GM23338 (cell line): ENCODE data around the gene CRYGA. TPM values are rescaled to one million over a fixed set of nuclear protein-coding genes. Genes with fewer than 3 reads are reported as not detected.

Source experiments
- ATAC-seq: fragments of 200-7000 bp; cut with Tn5 transposase; 3 replicates; pipeline ENCODE4 v1.9.1; 2020
- DNase-seq: peaks from one replicate; pipeline ENCODE4 v3.0.0-alpha.2; 2015; ENCODE audit warnings: low spot score
- H2AFZ ChIP-seq: fragments of 200-600 bp; sonication (generic); 2 replicates; pipeline ENCODE4 v1.8.0; 2016; ENCODE audit warnings: antibody characterized with exemption, mild to moderate bottlenecking, moderate library complexity
- H3F3A ChIP-seq: fragments of 200-600 bp; sonication (generic); replicated peaks from 2 replicates; pipeline ENCODE4 v1.8.0; 2017; ENCODE audit warnings: antibody characterized with exemption, mixed run types, low read depth
- H3K27ac ChIP-seq: fragments of 200-600 bp; sonication (generic); 2 replicates; pipeline ENCODE4 v1.6.1; 2016; ENCODE audit warnings: low read depth
- H3K27me3 ChIP-seq: fragments of 200-600 bp; sonication (generic); 2 replicates; pipeline ENCODE4 v1.8.0; 2016; ENCODE audit warnings: mild to moderate bottlenecking, mixed run types, moderate library complexity; ENCODE audit not compliant: insufficient read depth
- H3K36me3 ChIP-seq: fragments of 200-600 bp; sonication (generic); 2 replicates; pipeline ENCODE4 v1.8.0; 2016; ENCODE audit warnings: mild to moderate bottlenecking; ENCODE audit not compliant: insufficient read depth
- H3K4me1 ChIP-seq: fragments of 200-600 bp; sonication (generic); 2 replicates; pipeline ENCODE4 v1.8.0; 2016; ENCODE audit warnings: mild to moderate bottlenecking, moderate library complexity; ENCODE audit not compliant: insufficient read depth
- H3K4me2 ChIP-seq: fragments of 200-600 bp; sonication (generic); 2 replicates; pipeline ENCODE4 v1.7.1; 2017; ENCODE audit warnings: mixed run types
- H3K4me3 ChIP-seq: fragments of 200-600 bp; sonication (generic); 2 replicates; pipeline ENCODE4 v1.6.1; 2016; ENCODE audit warnings: mixed run types
- H3K79me2 ChIP-seq: fragments of 200-600 bp; sonication (generic); replicated peaks from 2 replicates; pipeline ENCODE4 v1.8.0; 2017; ENCODE audit warnings: mild to moderate bottlenecking; ENCODE audit not compliant: insufficient read depth
- H3K9me2 ChIP-seq: fragments of 200-600 bp; sonication (generic); 2 replicates; pipeline ENCODE4 v1.8.0; 2017; ENCODE audit not compliant: insufficient read depth
- H4K20me1 ChIP-seq: fragments of 200-600 bp; sonication (generic); replicated peaks from 2 replicates; pipeline ENCODE4 v1.8.0; 2017; ENCODE audit warnings: mild to moderate bottlenecking; ENCODE audit not compliant: insufficient read depth
- H3K27ac Mint-ChIP-seq: 2 replicates; pipeline ENCODE4 v1.8.0; 2020; ENCODE audit warnings: inconsistent platforms, mild to moderate bottlenecking, moderate library complexity, mixed read lengths
- H3K27me3 Mint-ChIP-seq: 3 replicates; pipeline ENCODE4 v1.8.0; 2022; ENCODE audit warnings: low read depth, mild to moderate bottlenecking, moderate library complexity, mixed read lengths, inconsistent platforms; ENCODE audit not compliant: insufficient read depth, poor library complexity
- H3K36me3 Mint-ChIP-seq: 3 replicates; pipeline ENCODE4 v1.8.0; 2021; ENCODE audit warnings: low read depth, mild to moderate bottlenecking, inconsistent platforms, moderate library complexity, mixed read lengths
- H3K4me1 Mint-ChIP-seq: 3 replicates; pipeline ENCODE4 v1.8.0; 2020; ENCODE audit warnings: mild to moderate bottlenecking, inconsistent platforms, mixed read lengths
- H3K4me3 Mint-ChIP-seq: 3 replicates; pipeline ENCODE4 v1.8.0; 2021; ENCODE audit warnings: moderate library complexity, mild to moderate bottlenecking, inconsistent platforms, mixed read lengths
- H3K9me3 Mint-ChIP-seq: 3 replicates; pipeline ENCODE4 v1.8.0; 2020; ENCODE audit warnings: moderate library complexity, mild to moderate bottlenecking, inconsistent platforms, mixed read lengths
- CREB1 ChIP-seq: fragments of 250-450 bp; sonication (Bioruptor Pico); IDR thresholded peaks from 2 replicates; pipeline ENCODE4 v1.5.0; 2020; ENCODE audit warnings: low read depth, mild to moderate bottlenecking, moderate library complexity
- CTCF ChIP-seq, 2 experiments: fragments of 200-600 bp in 1 of 2; sonication (generic) in 1 of 2; conservative IDR thresholded peaks; 2 replicates each; pipeline versions ENCODE4 v1.5.1 to v1.6.1; 2016 to 2017; ENCODE audit warnings: antibody characterized with exemption in 2 of 2, low read depth in 2 of 2, mild to moderate bottlenecking in 2 of 2, moderate library complexity in 1 of 2
- EZH2phosphoT487 ChIP-seq: fragments of 200-600 bp; sonication (generic); IDR thresholded peaks from one replicate; pipeline ENCODE4 v1.8.1; 2018; ENCODE audit warnings: antibody characterized with exemption; ENCODE audit not compliant: unreplicated experiment
- NANOG ChIP-seq: IDR thresholded peaks from 2 replicates; pipeline ENCODE4 v1.6.1; 2016; ENCODE audit warnings: antibody characterized with exemption, borderline replicate concordance
- POLR2AphosphoS5 ChIP-seq: IDR thresholded peaks from 2 replicates; pipeline ENCODE4 v1.6.1; 2016; ENCODE audit warnings: antibody characterized with exemption, low read depth
- REST ChIP-seq: IDR thresholded peaks from one replicate; pipeline ENCODE4 v1.6.1; 2018; ENCODE audit warnings: antibody characterized with exemption; ENCODE audit not compliant: unreplicated experiment
- STAT1 ChIP-seq: IDR thresholded peaks from one replicate; pipeline ENCODE4 v1.6.1; 2016; ENCODE audit warnings: antibody characterized with exemption; ENCODE audit not compliant: unreplicated experiment
- ZNF114 ChIP-seq: fragments of 250-450 bp; sonication (Bioruptor Pico); IDR thresholded peaks from 2 replicates; pipeline ENCODE4 v1.5.0; 2020; ENCODE audit warnings: mild to moderate bottlenecking, moderate library complexity
- polyA plus RNA-seq: library from polyadenylated mRNA; unstranded; fragments of >200 nt; fragmentation: Nextera tagmentation; extraction: Ambion mirVana; gene quantifications from 2 replicates; pipeline ENCODE4 v1.2.1, GENCODE V29; 2016
- total RNA-seq: library from RNA; depleted of rRNA; stranded (reverse); fragments of >200 nt; shearing (Covaris generic); gene quantifications from 2 replicates; pipeline ENCODE4 v1.2.3, GENCODE V29; 2014
- TF ChIP-seq, protein P1 (sequence below): IDR thresholded peaks from 2 replicates; pipeline ENCODE4 v1.6.1; 2016; ENCODE audit warnings: antibody characterized with exemption

Gene CRYGA
- total and polyA plus RNA-seq, 2 experiments from 2014 or later: not detected

- Histone ChIP-seq H3F3A (no peaks in the 10 kb centered on the region), H4K20me1 (no peaks in the 10 kb centered on the region), H3K9me2 (peaks cover 2% of the 10 kb centered on the region; the same call in 1 of the 2 replicates), H2AFZ (no peak overlapping the region), H3K79me2 (no peaks in the 10 kb centered on the region), H3K36me3 (peaks cover 3% of the 10 kb centered on the region), H3K27me3 (no peaks in the 10 kb centered on the region), H3K4me2 (no peak overlapping the region), H3K4me3 (no peak overlapping the region), H3K27ac (no peak overlapping the region), H3K4me1 (no peaks in the 10 kb centered on the region)
- no peaks in the 10 kb centered on the region for H3K4me1 Mint-ChIP-seq
- no peak for DNase-seq
- H3K36me3 Mint-ChIP-seq: no peaks in the 10 kb centered on the region
- no peak overlapping the region for H3K4me3 Mint-ChIP-seq
- H3K9me3 Mint-ChIP-seq: peaks cover 4% of the 10 kb centered on the region; the same call in 1 of the 3 replicates
- no peaks in the 10 kb centered on the region for H3K27me3 Mint-ChIP-seq
- no peak for TF ChIP-seq CREB1 (CRISPR knock-in tag)
- ATAC-seq: no peak
- H3K27ac Mint-ChIP-seq: no peak overlapping the region
Measured at GRCh38 chr2:208156439-208156838, 7.0 kb downstream of the CRYGA start.

GRCh38 chr2:208153156-208153555 lies 10.2 kb downstream of the CRYGA start:
- Mint-ChIP-seq H3K9me3 (peaks cover 12% of the 10 kb centered on the region), H3K4me3 (no peak overlapping the region), H3K27ac (no peak overlapping the region), H3K27me3 (no peaks in the 10 kb centered on the region), H3K4me1 (peaks cover 2% of the 10 kb centered on the region; the same call in 2 of the 3 replicates), H3K36me3 (peaks cover 7% of the 10 kb centered on the region)
- Histone ChIP-seq H3F3A (no peaks in the 10 kb centered on the region), H3K36me3 (peaks cover 7% of the 10 kb centered on the region), H2AFZ (no peak overlapping the region; the same call in 1 of the 2 replicates), H3K4me3 (no peak overlapping the region), H3K79me2 (no peaks in the 10 kb centered on the region), H3K27ac (no peak overlapping the region), H4K20me1 (no peaks in the 10 kb centered on the region), H3K4me2 (no peak overlapping the region), H3K4me1 (peaks cover 8% of the 10 kb centered on the region; the same call in 1 of the 2 replicates), H3K9me2 (peaks cover 7% of the 10 kb centered on the region; the same call in 1 of the 2 replicates), H3K27me3 (no peaks in the 10 kb centered on the region)
- DNase-seq (no peak), ATAC-seq (no peak)
- TF ChIP-seq EZH2phosphoT487: no peak
- TF ChIP-seq POLR2AphosphoS5: no peak
- no peak for TF ChIP-seq ZNF114

- H3K27ac ChIP-seq: no peak overlapping the region
- ATAC-seq: no peak
- no peak for TF ChIP-seq REST
- no peak for TF ChIP-seq STAT1
- TF ChIP-seq ZNF114: no peak
- TF ChIP-seq CREB1 (CRISPR knock-in tag): no peak
- TF ChIP-seq NANOG: no peak
- TF ChIP-seq, protein P1, sequence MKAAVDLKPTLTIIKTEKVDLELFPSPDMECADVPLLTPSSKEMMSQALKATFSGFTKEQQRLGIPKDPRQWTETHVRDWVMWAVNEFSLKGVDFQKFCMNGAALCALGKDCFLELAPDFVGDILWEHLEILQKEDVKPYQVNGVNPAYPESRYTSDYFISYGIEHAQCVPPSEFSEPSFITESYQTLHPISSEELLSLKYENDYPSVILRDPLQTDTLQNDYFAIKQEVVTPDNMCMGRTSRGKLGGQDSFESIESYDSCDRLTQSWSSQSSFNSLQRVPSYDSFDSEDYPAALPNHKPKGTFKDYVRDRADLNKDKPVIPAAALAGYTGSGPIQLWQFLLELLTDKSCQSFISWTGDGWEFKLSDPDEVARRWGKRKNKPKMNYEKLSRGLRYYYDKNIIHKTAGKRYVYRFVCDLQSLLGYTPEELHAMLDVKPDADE: no peak
- TF ChIP-seq CTCF (conservative IDR thresholded peaks at IDR 0.05; ENCODE audit: low read depth in 2 of 2): no peak
- no peak for TF ChIP-seq POLR2AphosphoS5
Measured at GRCh38 chr2:208150956-208151355, 12.4 kb downstream of the CRYGA start.

More at GRCh38 chr2:208150956-208151355, 12.4 kb downstream of the CRYGA start:
- H3K4me3 Mint-ChIP-seq: no peak overlapping the region
- peaks cover 13% of the 10 kb centered on the region for H3K4me1 Mint-ChIP-seq
- peaks cover 1% of the 10 kb centered on the region for H3K27me3 Mint-ChIP-seq
- Histone ChIP-seq H3K27me3 (no peaks in the 10 kb centered on the region), H3K4me3 (no peak overlapping the region), H4K20me1 (no peaks in the 10 kb centered on the region), H3K4me1 (peaks cover 17% of the 10 kb centered on the region), H3K9me2 (peaks cover 7% of the 10 kb centered on the region; the same call in 1 of the 2 replicates), H3K79me2 (no peaks in the 10 kb centered on the region), H2AFZ (no peak overlapping the region), H3K4me2 (no peak overlapping the region), H3F3A (no peaks in the 10 kb centered on the region), H3K36me3 (peaks cover 7% of the 10 kb centered on the region)
- no peak for DNase-seq
- peaks cover 12% of the 10 kb centered on the region for H3K9me3 Mint-ChIP-seq
- no peak overlapping the region for H3K27ac Mint-ChIP-seq
- peaks cover 7% of the 10 kb centered on the region for H3K36me3 Mint-ChIP-seq
